ENCODE measurements around the gene MTNR1A.

MTNR1A gene

DNA sequence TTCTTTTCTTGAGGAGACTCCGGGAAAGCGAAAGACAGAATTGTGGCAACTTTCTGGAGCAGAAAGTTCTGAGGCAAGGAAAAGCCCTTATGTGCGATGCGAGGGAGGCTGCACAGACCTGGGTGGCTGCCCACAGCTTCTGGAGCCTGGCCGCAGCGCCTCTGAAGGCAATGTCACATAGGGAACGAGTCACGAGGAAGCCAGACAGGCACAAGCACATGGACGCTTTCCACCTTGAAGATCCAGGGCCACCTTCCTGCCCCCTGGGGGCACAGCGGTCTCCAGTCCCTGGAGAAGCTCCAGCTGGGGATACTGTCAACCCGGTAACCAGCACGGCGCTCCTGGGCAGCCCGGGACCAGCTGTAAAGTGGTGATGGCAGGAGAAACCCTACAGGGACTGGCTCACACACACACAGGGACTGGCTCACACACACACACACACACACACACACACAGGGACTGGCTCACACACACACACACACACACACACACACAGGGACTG is 69.8 kb downstream of the MTNR1A start:
- DNase-seq, result no peak

DNA sequence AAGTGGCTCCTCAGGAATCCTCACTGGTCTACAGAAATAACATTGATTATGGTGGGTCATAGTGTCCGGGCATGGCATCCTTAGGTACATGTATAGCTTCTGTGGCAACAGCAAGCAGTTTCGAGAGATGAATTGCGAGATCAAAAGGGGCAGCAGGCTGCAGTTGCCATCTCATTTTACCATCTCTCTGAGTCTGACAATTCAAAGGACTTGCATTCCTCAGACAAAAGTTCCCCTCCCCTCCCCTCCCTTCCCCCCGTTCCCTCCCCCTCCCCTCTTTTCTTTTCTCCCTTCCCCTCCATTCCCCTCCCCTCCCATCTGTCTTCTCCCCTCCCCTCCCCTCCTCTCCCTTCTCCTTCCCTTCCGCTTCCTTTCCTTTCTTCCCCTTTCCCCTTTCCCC is 70.2 kb downstream of the MTNR1A start:
- no peak for DNase-seq

DNA sequence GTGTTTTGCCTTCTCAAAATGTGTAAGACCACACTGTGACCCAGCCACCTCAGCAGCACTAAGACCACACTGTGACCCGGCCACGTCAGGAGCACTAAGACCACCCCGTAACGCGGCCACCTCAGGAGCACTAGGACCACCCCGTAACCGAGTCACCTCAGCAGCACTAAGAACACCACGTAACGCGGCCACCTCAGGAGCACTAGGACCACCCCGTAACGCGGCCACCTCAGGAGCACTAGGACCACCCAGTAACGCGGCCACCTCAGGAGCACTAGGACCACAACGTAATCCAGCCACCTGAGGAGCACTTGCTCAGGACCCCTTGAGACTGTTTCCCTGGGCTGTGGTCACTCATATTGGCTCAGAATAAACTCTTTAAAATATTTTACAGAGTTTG is 71.7 kb downstream of the MTNR1A start:
- DNase-seq, result no peak
